Natural killer cell (primary cell): Measurements from ENCODE around the gene PRCP. TPM values are rescaled to one million over a fixed set of nuclear protein-coding genes. Genes with fewer than 3 reads are reported as not detected.
"Not testable (repeated sequence)": the region's sequence is repeated elsewhere in the genome, so short reads cannot be mapped to it uniquely, and the experiment has no call there.

ENCODE experiments used
- ATAC-seq, 3 donors: fragments of 150-1000 bp in 2 of 3; fragments of 200-7000 bp in 1 of 3; cut with Tn5 transposase; 1 replicate in 1 of 3; 2 replicates in 2 of 3; pipeline ENCODE4 v1.10.0; 2021; ENCODE audit warnings: mild to moderate bottlenecking in 2 of 3, moderate library complexity in 2 of 3
- DNase-seq, 2 donors: peaks; one replicate each; pipeline versions ENCODE4 v3.0.0 to v3.0.0-alpha.2; 2013 to 2021; ENCODE audit warnings: mixed read lengths in 1 of 2
- H3K27ac ChIP-seq: one replicate; pipeline ENCODE4 v1.5.1; 2013; ENCODE audit warnings: mild to moderate bottlenecking, low read length
- H3K27me3 ChIP-seq: one replicate; pipeline ENCODE4 v1.6.1; 2013; ENCODE audit warnings: low read length; ENCODE audit not compliant: control insufficient read depth, insufficient read depth
- H3K36me3 ChIP-seq: one replicate; pipeline ENCODE4 v1.6.1; 2013; ENCODE audit warnings: low read length; ENCODE audit not compliant: control insufficient read depth, insufficient read depth
- H3K4me1 ChIP-seq: one replicate; pipeline ENCODE4 v1.6.1; 2013; ENCODE audit warnings: low read length; ENCODE audit not compliant: control insufficient read depth, insufficient read depth
- H3K4me3 ChIP-seq: one replicate; pipeline ENCODE4 v1.5.1; 2013; ENCODE audit warnings: low read length
- H3K9me3 ChIP-seq: one replicate; pipeline ENCODE4 v1.6.1; 2013; ENCODE audit warnings: low read length; ENCODE audit not compliant: control insufficient read depth, insufficient read depth
- H3K27ac Mint-ChIP-seq, 2 donors: one replicate each; pipeline ENCODE4 v1.8.0; 2022; ENCODE audit warnings: mild to moderate bottlenecking in 2 of 2, mixed read lengths in 2 of 2, moderate library complexity in 1 of 2
- H3K27me3 Mint-ChIP-seq, 2 donors: one replicate each; pipeline ENCODE4 v1.8.0; 2022; ENCODE audit warnings: low read depth in 2 of 2, mixed read lengths in 2 of 2
- H3K36me3 Mint-ChIP-seq: one replicate; pipeline ENCODE4 v1.8.0; 2022; ENCODE audit warnings: mixed read lengths
- H3K4me1 Mint-ChIP-seq, 2 donors: one replicate each; pipeline ENCODE4 v1.8.0; 2022; ENCODE audit warnings: mixed read lengths in 2 of 2
- H3K4me3 Mint-ChIP-seq: one replicate; pipeline ENCODE4 v1.8.0; 2022; ENCODE audit warnings: mild to moderate bottlenecking, moderate library complexity, mixed read lengths
- H3K9me3 Mint-ChIP-seq, 2 donors: one replicate each; pipeline ENCODE4 v1.8.0; 2022; ENCODE audit warnings: mixed read lengths in 2 of 2
- CTCF ChIP-seq: fragments of 200-600 bp; IDR thresholded peaks from one replicate; pipeline ENCODE4 v1.8.0; 2022; ENCODE audit warnings: antibody characterized with exemption
- WGBS: methylation state at CpG from one replicate; pipeline ENCODE4 v1.1.7; 2013; ENCODE audit warnings: missing lambda C conversion rate; ENCODE audit not compliant: insufficient coverage; 5-methylcytosine and 5-hydroxymethylcytosine counted together
- intact Hi-C: fragments of 100-400 bp; cut with micrococcal nuclease; formaldehyde crosslinking; loops from one replicate; pipeline ENCODE4 v1.14.2; 2022
- total RNA-seq, 4 donors: library from RNA; stranded (reverse); fragments of 120-200 nt in 1 of 4; gene quantifications; one replicate each; pipeline versions ENCODE4 v1.2.3 to v1.2.4, GENCODE V29; 2013 to 2022

The PRCP gene
- total RNA-seq, 3 donors from 2014 or later (not counting 1 experiment from before 2014, with no cell fraction given), result 28.1 to 30.0 (median 30.0) TPM

DNA sequence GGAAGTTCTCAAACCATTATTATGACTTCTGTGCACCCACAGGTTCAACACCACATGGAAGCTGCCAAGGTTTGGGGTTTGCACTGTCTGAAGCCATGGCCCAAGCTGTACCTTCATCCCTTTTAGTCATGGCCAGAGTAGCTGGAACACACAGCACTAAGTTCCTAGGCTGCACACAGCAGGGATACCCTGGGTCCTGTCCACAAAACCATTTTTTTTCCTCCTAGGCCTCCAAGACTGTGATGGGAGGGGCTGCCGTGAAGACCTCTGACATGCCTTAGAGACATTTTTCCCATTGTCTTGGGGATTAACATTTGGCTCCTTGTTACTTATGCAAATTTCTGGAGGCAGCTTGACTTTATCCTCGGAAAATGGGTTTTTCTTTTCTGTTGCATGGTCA is 44.0 kb upstream of the PRCP start:
- H3K9me3 Mint-ChIP-seq, result peaks cover 0 to 3% of the 10 kb centered on the region in 2 donors
- H3K27me3 ChIP-seq, result no peaks in the 10 kb centered on the region
- H3K9me3 ChIP-seq, result no peaks in the 10 kb centered on the region
- H3K27ac Mint-ChIP-seq, result no peak overlapping the region
- DNase-seq, result no peak
- H3K36me3 Mint-ChIP-seq, result peaks cover 9% of the 10 kb centered on the region
- no peaks in the 10 kb centered on the region for H3K4me1 ChIP-seq
- H3K4me1 Mint-ChIP-seq, result peaks cover 8 to 30% of the 10 kb centered on the region in 2 donors
- no peak overlapping the region for H3K4me3 Mint-ChIP-seq
- H3K4me3 ChIP-seq, result no peak overlapping the region
- no peak for ATAC-seq
- no peaks in the 10 kb centered on the region for H3K27me3 Mint-ChIP-seq
- intact Hi-C loops, result no loop called here
- WGBS, result 90% methylated on average over 2 of the region's 2 CpGs
- H3K27ac ChIP-seq, result no peak overlapping the region
- no peaks in the 10 kb centered on the region for H3K36me3 ChIP-seq
- TF ChIP-seq CTCF, result no peak

- DNase-seq, ATAC-seq, H3K36me3 Mint-ChIP-seq, H3K36me3 ChIP-seq, H3K4me3 ChIP-seq, intact Hi-C loops, H3K4me1 ChIP-seq, H3K27ac Mint-ChIP-seq, H3K27me3 ChIP-seq, H3K27me3 Mint-ChIP-seq, H3K27ac ChIP-seq, H3K4me3 Mint-ChIP-seq, H3K9me3 ChIP-seq, H3K9me3 Mint-ChIP-seq: not testable (repeated sequence)
- H3K4me1 Mint-ChIP-seq, result peaks cover 8 to 30% of the 10 kb centered on the region in 2 donors
- 100% methylated on average over 1 of the region's 1 CpG for WGBS
Measured at GRCh38 chr11:82943430-82943829, 43.2 kb upstream of the PRCP start.

GRCh38 chr11:82942376-82942775 is 42.1 kb upstream of the PRCP start:
- Mint-ChIP-seq H3K36me3 (no peaks in the 10 kb centered on the region), H3K9me3 (peaks cover 0 to 3% of the 10 kb centered on the region in 2 donors), H3K4me1 (peaks cover 8 to 30% of the 10 kb centered on the region in 2 donors), H3K27me3 (no peaks in the 10 kb centered on the region), H3K4me3 (no peak overlapping the region), H3K27ac (no peak overlapping the region)
- ATAC-seq, result no peak
- H3K27me3 ChIP-seq, result no peaks in the 10 kb centered on the region
- H3K9me3 ChIP-seq, result no peaks in the 10 kb centered on the region
- H3K36me3 ChIP-seq, result no peaks in the 10 kb centered on the region
- no peak overlapping the region for H3K4me3 ChIP-seq
- H3K4me1 ChIP-seq, result no peaks in the 10 kb centered on the region
- no peak overlapping the region for H3K27ac ChIP-seq
- intact Hi-C loops, result no loop called here
- no peak for DNase-seq
- 97% methylated on average over 2 of the region's 2 CpGs for WGBS
- no peak for TF ChIP-seq CTCF

GRCh38 chr11:82939456-82939855 is 39.2 kb upstream of the PRCP start:
- Histone ChIP-seq H3K4me1 (no peaks in the 10 kb centered on the region), H3K36me3 (no peaks in the 10 kb centered on the region), H3K27ac (no peak overlapping the region), H3K4me3 (no peak overlapping the region), H3K9me3 (no peaks in the 10 kb centered on the region), H3K27me3 (no peaks in the 10 kb centered on the region)
- H3K36me3 Mint-ChIP-seq, result no peaks in the 10 kb centered on the region
- WGBS, result 100% methylated on average over 2 of the region's 2 CpGs
- H3K4me3 Mint-ChIP-seq, result no peak overlapping the region
- no peaks in the 10 kb centered on the region for H3K27me3 Mint-ChIP-seq
- peaks cover 3 to 30% of the 10 kb centered on the region in 2 donors for H3K4me1 Mint-ChIP-seq
- TF ChIP-seq CTCF, result no peak
- intact Hi-C loops, result no loop called here
- DNase-seq (no peak), ATAC-seq (no peak)
- H3K27ac Mint-ChIP-seq, result no peak overlapping the region
- peaks cover 0 to 3% of the 10 kb centered on the region in 2 donors for H3K9me3 Mint-ChIP-seq
